ENCODE data around the gene TSKU. TPM values are rescaled to one million over a fixed set of nuclear protein-coding genes. Genes with fewer than 3 reads are reported as not detected.
A peak's percentile ranks its signal among the peaks of the same experiment; 100 is the strongest.

TSKU gene
- total RNA-seq, 1 experiment from 2014 or later, result 23.5 TPM

DNA sequence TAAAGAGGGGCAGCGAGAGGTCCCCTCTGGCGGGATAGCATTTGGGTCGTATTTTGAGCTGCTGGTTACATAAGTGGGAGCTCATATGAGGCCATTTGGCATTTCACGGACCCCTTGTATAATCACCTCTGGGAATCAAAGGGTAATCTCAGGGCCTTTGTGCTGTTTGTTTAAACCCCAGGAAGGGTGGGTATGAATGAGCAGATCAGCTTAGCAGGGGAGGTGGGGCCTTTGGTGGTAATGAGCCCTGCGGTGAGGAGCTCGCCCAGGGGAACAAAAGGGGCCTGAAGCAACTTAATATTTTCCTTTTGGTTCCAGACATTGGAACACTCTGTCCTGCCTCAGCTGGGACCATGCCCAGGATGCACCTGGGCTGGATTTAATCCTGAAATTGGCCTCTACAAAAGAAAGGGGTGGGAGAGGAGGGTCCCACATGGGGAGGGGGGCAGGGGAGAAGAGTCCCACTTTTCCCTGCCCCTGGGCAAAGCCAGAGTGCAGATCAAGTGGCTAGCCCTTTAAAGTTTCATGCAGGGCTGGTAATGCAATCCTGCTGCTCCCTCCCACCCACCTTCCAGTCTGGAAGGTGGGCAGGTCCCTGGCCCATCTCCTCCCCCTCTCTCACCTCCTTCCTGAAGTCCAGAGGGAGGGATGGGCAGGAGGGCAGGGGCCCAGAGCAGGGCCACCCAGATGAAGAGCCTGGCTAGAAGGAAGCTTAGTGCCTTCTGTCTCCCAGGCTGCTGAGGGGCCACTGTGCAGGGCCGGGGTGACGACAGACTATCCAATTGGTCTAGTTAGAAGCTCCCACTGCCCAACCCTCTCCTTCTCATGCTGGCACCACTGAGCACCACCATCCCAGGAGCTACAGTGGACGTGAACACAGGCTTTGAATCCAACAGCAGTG is 10.5 kb downstream of the TSKU start:
- in situ Hi-C loops (cut with HindIII; ENCODE audit: low pct_unique_long_range_greater_than_20kb, low sequenced_read_pairs), result no loop called here
- DNase-seq (ENCODE audit: low read depth, low spot score), result no peak

DNA sequence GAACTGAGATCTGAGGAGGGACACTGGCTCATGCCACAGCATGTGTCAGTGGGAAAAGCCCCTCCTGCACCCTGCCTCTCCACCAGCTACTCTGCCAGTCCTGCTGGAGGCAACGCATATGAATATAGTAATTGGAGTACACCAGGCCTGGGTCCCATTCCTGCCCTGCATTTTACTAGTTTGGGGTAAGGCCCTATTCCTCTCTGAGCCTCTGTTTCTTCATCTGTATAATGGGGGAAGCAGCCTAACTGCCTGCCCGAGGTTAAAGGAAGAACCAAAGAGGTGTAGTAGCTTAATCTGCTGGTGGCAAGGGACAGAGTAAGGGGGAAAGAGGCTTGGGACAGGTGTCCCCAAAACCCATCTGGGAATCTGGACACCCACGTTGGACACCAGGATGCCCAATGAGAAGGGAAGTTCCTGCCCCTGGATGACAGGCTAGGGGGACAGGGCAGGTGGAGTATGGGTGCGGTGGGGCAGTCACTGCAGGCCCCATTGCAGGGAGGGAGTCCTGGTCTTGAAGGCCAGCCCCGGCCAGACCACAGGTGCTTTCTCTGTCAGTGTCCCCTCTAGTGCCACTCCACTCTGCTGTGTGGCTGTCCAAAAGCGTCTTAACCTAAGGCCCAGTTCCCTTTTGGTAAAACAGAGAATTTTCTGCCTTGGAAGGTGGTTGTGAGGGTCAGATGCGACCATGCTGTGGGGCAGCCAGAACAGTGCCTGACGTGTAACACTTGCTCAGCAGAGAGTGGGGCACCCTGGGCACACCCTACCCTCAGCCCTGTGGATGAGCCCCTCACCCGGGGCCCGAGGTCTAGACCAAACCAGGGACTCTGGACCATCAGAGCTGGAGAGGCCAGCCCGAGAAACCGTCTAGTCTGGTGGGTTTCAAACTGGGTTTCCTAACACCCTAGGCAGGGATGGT is 11.5 kb downstream of the TSKU start:
- in situ Hi-C loops (cut with HindIII; ENCODE audit: low pct_unique_long_range_greater_than_20kb, low sequenced_read_pairs), result no loop called here

DNA sequence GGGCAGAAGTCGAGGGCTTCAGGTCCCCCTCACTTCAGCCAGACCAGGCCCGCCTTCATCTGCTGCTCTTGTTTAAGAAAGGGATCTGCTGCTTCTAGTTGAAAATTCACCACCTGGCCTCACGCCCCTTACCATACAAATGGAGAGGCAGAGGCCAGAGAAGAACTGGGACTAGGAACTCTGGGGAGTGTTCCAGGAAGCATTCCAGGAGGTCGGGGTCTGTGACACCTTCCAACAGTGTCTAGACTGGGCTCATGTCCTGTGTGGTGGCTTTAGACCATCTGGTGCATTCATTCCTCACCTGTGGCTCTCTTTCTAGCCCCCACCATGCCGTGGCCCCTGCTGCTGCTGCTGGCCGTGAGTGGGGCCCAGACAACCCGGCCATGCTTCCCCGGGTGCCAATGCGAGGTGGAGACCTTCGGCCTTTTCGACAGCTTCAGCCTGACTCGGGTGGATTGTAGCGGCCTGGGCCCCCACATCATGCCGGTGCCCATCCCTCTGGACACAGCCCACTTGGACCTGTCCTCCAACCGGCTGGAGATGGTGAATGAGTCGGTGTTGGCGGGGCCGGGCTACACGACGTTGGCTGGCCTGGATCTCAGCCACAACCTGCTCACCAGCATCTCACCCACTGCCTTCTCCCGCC is 12.3 kb downstream of the TSKU start:
- no peak for DNase-seq (ENCODE audit: low read depth, low spot score)
- in situ Hi-C loops (cut with HindIII; ENCODE audit: low pct_unique_long_range_greater_than_20kb, low sequenced_read_pairs), result no loop called here

More for the DNA sequence above, 11.5 kb downstream of the TSKU start:
- DNase-seq (ENCODE audit: low read depth, low spot score), result no peak

DNA sequence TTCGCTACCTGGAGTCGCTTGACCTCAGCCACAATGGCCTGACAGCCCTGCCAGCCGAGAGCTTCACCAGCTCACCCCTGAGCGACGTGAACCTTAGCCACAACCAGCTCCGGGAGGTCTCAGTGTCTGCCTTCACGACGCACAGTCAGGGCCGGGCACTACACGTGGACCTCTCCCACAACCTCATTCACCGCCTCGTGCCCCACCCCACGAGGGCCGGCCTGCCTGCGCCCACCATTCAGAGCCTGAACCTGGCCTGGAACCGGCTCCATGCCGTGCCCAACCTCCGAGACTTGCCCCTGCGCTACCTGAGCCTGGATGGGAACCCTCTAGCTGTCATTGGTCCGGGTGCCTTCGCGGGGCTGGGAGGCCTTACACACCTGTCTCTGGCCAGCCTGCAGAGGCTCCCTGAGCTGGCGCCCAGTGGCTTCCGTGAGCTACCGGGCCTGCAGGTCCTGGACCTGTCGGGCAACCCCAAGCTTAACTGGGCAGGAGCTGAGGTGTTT is 12.8 kb downstream of the TSKU start:
- DNase-seq (ENCODE audit: low read depth, low spot score), result no peak
- in situ Hi-C loops (cut with HindIII; ENCODE audit: low pct_unique_long_range_greater_than_20kb, low sequenced_read_pairs), result no loop called here

DNA sequence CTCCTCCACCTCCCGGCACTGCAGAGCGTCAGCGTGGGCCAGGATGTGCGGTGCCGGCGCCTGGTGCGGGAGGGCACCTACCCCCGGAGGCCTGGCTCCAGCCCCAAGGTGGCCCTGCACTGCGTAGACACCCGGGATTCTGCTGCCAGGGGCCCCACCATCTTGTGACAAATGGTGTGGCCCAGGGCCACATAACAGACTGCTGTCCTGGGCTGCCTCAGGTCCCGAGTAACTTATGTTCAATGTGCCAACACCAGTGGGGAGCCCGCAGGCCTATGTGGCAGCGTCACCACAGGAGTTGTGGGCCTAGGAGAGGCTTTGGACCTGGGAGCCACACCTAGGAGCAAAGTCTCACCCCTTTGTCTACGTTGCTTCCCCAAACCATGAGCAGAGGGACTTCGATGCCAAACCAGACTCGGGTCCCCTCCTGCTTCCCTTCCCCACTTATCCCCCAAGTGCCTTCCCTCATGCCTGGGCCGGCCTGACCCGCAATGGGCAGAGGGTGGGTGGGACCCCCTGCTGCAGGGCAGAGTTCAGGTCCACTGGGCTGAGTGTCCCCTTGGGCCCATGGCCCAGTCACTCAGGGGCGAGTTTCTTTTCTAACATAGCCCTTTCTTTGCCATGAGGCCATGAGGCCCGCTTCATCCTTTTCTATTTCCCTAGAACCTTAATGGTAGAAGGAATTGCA is 13.5 kb downstream of the TSKU start:
- in situ Hi-C loops (cut with HindIII; ENCODE audit: low pct_unique_long_range_greater_than_20kb, low sequenced_read_pairs), result no loop called here
- no peak for DNase-seq (ENCODE audit: low read depth, low spot score)

DNA sequence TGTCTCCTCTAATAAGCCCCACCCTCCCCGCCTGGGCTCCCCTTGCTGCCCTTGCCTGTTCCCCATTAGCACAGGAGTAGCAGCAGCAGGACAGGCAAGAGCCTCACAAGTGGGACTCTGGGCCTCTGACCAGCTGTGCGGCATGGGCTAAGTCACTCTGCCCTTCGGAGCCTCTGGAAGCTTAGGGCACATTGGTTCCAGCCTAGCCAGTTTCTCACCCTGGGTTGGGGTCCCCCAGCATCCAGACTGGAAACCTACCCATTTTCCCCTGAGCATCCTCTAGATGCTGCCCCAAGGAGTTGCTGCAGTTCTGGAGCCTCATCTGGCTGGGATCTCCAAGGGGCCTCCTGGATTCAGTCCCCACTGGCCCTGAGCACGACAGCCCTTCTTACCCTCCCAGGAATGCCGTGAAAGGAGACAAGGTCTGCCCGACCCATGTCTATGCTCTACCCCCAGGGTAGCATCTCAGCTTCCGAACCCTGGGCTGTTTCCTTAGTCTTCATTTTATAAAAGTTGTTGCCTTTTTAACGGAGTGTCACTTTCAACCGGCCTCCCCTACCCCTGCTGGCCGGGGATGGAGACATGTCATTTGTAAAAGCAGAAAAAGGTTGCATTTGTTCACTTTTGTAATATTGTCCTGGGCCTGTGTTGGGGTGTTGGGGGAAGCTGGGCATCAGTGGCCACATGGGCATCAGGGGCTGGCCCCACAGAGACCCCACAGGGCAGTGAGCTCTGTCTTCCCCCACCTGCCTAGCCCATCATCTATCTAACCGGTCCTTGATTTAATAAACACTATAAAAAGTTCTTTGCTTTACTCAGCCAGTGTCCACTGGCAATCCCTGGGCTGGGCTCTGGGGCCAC is 14.4 kb downstream of the TSKU start:
- DNase-seq (ENCODE audit: low read depth, low spot score), result no peak
- in situ Hi-C loops (cut with HindIII; ENCODE audit: low pct_unique_long_range_greater_than_20kb, low sequenced_read_pairs), result no loop called here

DNA sequence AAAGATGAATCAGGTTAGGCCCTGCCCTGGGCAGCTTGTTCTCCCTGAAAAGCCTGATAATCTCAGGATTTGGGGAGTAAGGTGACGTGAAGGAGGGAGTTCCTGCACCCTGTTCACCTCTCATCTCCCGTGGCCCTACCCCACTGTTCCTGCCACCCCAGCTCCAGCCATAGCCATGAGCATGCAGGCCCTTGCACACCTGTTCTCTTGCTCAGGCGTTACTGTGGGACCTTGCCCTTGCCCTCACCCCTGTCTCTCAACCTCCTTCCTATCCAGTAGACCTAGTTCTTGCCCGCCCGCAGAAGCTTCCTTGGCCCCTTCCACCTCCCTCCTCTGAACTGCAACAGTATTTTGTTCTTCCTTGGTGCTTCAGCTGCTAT is 15.0 kb downstream of the TSKU start:
- in situ Hi-C loops (cut with HindIII; ENCODE audit: low pct_unique_long_range_greater_than_20kb, low sequenced_read_pairs), result no loop called here
- no peak for DNase-seq (ENCODE audit: low read depth, low spot score)

DNA sequence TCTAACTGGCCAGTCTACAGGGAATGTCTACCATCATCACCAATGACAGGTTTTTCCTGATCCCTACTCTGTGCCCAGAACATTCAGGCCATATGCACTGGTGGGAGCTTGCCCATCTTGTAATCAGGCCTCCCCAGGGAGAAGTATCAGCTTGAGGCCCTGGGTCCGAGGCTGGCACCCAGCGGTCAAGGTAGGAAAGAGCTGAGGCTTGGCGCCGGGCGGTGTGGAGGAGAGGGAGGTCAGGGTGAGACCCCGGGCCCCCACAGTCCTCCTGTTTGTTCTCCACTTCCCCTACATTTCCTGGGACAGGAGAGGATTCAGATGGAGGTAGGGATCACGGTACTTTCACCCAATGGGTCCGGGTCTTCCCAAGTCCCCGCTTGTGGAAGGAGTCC is 15.5 kb downstream of the TSKU start:
- DNase-seq (ENCODE audit: low read depth, low spot score), result no peak
- in situ Hi-C loops (cut with HindIII; ENCODE audit: low pct_unique_long_range_greater_than_20kb, low sequenced_read_pairs), result no loop called here

DNA sequence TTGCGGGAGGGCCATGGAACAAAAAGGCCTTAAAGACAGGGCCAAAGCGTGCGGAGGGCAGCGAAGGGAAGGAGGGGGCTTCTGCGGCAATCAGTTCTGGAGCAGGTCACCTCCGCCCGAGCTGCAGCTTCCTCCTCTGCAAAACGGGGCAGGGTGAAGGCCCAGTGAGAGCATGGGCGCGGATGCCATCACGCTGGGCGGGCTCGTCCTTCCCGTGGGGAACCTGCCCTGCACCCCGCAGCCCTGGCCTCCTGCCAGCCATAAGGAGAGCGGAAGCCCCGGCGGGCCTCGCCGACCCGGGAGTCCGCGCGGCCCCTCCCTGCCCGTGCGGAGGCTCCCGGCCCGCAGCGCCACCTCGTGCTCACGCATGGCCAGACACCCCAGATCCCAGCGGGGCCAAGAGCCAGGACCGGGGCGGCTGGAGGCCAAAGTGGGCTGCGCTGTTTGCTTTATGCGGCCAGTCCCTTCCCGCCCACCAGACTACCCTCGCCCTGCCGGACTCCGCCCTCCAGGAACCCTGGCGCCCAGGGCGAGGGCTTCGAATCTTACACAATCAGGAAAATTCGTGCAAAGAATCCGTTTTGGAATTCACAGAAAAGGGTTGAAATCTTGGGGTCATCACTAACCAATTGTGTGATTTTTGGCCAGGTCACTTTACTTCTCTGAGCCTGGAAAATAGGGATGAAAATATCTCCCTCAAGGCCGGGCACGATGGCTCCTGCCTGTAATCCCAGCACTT is 16.1 kb downstream of the TSKU start:
- in situ Hi-C loops (cut with HindIII; ENCODE audit: low pct_unique_long_range_greater_than_20kb, low sequenced_read_pairs), result no loop called here
- peak; percentile 61 for DNase-seq (ENCODE audit: low read depth, low spot score)

DNA sequence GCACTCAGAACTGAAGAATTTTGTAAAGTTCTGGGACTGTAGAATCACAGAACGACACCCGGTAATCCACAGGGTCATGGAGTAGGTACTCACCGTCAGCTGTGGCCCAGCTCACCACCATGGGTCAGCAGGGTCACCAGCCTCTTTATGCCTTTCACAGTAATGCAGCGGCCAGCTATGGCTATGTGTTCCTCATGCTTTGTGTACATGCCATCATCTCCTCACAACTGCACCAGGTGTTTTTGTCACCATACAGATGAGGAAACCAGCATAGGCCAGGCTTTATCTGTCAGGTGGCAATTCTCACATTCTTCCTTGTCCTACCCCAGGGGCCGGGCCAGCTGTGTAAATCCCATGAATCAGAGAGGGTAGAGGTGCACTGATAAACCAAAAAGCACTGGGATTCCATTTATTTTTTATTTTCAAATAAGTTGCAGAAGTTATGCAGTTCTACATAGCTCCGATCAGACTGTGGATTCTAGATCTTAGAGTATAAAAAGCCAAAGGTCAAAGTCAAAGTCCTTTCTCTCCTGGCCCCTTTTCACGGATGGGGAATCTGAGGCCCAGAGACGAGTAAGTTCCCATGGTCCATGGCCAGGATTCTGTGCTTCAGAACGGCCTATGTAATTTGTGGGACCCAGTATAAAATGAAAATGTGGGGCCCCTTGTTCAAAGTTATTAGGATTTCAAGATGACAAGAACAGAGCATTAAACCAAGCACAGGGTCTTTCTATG is 17.5 kb downstream of the TSKU start:
- in situ Hi-C loops (cut with HindIII; ENCODE audit: low pct_unique_long_range_greater_than_20kb, low sequenced_read_pairs), result no loop called here

DNA sequence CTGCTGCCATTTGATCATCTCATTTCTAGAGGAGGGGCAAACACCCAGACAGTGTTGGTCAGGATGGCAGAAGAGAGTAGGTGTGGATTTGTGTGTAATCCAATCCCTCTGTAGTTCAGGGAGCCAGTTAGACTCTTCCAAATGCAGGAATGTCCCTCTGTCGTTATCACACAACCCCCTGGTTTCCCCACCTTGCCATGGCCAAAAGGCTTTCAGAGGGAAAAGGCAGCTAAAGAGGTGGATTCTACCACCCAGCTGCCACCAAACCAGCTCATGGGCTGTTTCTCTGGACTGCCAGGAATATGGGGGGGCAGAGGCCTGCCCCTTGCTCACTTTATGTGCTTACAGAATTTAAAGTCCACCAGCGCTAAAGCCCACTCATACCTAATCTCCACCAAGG is 18.1 kb downstream of the TSKU start:
- in situ Hi-C loops (cut with HindIII; ENCODE audit: low pct_unique_long_range_greater_than_20kb, low sequenced_read_pairs), result no loop called here
- DNase-seq (ENCODE audit: low read depth, low spot score), result no peak

More for the DNA sequence above, 17.5 kb downstream of the TSKU start:
- DNase-seq (ENCODE audit: low read depth, low spot score), result no peak

DNA sequence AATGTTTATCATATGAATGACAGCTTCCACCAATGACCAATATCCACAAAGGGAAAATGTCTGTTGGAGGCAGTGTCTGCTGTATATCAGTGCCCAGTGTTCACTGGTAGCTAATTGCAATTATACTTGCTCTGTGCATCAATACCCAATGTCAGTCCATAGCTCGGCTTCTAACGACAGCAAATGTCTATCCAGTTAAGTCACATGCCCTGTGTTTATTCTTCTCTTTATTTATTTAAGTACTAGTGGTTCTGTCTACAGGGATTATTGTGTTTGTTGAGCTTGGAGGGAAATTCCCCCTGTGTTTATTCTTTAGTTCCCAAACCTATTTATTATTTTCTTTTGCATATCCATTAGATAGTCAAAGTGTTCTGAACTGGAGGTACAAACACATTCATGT is 18.6 kb downstream of the TSKU start:
- DNase-seq (ENCODE audit: low read depth, low spot score), result no peak
- in situ Hi-C loops (cut with HindIII; ENCODE audit: low pct_unique_long_range_greater_than_20kb, low sequenced_read_pairs), result no loop called here

DNA sequence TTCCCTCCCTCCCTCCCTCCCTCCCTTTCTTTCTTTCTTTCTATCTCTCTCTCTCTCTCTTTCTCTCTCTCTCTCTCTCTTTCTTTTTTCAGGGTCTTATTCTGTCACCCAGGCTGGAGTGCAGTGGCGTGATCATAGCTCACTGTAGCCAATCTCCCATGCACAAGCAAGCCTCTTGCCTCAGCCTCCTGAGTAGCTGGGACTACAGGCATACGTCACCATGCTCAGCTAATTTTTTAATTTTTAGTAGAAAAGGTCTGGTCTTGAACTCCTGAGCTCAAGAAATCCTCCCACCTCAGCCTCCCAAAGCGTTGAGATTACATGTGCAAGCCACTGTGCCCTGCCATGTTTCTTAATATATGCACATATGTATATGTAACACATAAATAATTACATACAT is 19.0 kb downstream of the TSKU start:
- DNase-seq (ENCODE audit: low read depth, low spot score), result no peak
- in situ Hi-C loops (cut with HindIII; ENCODE audit: low pct_unique_long_range_greater_than_20kb, low sequenced_read_pairs), result no loop called here

DNA sequence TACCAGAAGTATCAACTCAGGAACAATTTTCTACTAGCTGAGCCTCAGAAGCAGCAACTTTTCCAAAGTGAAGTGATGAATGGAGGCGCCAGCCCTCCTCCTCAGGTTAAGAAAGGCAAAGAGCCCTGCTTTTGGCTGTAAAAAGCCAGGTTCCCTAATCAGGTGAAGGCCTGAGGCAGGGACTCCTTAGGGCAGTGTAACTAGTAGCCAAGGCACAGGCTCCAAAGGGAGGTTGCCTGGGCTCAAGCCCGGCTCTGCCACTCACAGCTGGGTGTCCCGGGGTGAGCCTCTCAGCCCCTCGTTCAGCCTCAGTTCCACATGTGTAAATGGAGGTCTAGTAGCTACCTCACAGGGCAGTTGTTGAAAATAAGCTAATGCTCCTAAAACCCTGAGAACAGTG is 19.5 kb downstream of the TSKU start:
- in situ Hi-C loops (cut with HindIII; ENCODE audit: low pct_unique_long_range_greater_than_20kb, low sequenced_read_pairs), result no loop called here
- DNase-seq (ENCODE audit: low read depth, low spot score), result no peak

DNA sequence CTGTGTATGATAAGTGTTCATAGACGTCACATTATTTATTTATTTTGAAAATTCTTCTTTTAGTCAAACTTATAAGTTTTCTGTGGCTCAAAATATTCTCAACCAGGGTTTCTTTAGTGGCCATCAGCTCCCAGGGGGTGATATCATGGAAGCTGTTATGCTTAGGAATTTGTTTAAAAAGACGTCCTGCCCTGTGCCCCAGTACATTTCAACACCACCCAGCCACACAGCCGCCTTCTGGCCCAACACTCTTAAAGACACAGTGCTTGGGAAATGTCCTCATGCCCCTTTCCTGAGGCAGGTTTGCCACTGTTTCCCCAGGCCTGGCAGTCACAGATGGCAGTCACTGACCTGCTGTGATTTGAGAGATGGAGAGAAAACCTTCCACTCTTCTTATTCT is 19.9 kb downstream of the TSKU start:
- in situ Hi-C loops (cut with HindIII; ENCODE audit: low pct_unique_long_range_greater_than_20kb, low sequenced_read_pairs), result no loop called here
- no peak for DNase-seq (ENCODE audit: low read depth, low spot score)
